GM18508 (cell line): Measurements from ENCODE around the gene ADAMTS14.

Experiments used
- ATAC-seq: cut with Tn5 transposase; IDR thresholded peaks from one replicate; pipeline ENCODE4 v1.9.1; 2021; ENCODE audit warnings: moderate number of reproducible peaks; ENCODE audit not compliant: insufficient read depth, unreplicated experiment

ADAMTS14 gene

DNA sequence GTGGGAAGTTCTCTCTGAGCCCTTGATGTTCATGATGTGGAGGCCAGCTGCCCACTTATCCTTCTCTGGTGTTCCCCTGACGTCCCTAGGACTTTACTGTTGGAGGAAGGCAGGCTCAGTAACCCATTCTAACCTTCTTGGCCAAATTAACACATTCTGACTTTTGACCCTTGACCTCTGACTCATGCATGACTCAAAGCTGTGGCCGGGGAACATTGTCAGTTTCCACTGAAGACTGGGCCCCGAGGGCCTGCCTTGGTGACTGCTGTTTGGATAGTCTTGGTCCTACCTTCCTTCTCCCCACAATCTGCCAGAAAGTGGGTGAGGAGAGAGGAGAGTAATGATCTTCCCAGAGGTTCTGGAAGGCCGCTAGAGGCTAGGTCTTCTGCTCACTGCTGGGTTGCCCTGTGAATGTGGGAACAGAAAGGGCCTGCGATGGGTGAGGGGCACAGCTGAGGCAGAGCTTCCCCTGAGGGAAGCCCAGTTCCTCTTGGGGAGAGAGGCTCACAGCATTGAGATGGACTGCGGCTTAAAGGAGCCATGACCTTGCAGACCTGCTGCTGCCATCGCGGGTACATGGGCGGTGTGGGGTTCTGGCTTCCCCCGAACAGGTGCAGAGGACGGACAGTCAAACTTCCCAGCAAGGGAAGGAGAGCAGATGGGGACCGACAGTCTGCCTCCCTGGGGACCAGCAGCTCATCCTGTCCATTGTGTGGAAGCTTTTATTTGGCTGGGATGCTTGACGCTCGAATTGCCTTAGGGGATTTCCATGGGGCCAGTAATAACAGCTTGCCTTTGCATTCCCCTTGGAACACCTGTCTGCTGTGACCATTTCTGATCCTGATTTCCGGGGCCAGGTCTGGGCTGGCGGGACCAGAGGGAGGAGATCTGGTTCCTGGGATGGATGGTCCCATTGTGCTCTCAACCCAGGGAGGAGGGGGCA lies 43.8 kb downstream of the ADAMTS14 start:
- ATAC-seq: no peak

DNA sequence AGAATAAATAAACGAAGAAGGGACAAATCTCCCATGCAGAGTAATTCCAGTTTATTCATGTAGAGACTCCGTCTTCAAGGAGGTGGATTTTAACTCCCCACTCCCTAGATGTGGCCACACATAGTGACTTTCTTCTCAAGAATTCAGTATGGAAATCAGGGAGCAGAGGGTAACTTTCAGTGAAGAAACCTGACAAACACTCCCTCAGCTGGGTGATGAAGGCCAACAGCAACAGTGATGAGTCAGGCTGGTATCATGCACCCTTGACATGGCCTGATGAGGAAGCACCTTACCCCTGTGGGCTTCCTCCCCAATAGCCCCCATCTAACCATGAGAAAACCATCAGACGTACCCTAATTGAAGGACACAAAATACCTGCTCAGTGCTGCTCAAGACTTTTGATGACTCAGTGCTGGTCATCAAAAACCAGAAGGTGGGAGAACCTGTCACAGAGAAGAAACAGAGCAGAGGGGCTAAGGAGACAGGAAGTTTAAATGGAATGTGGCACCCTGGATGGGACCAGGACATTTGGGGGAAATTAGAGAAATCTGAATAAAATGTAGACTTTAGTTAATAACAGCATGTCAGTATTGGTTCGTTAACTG lies 50.6 kb downstream of the ADAMTS14 start:
- no peak for ATAC-seq

DNA sequence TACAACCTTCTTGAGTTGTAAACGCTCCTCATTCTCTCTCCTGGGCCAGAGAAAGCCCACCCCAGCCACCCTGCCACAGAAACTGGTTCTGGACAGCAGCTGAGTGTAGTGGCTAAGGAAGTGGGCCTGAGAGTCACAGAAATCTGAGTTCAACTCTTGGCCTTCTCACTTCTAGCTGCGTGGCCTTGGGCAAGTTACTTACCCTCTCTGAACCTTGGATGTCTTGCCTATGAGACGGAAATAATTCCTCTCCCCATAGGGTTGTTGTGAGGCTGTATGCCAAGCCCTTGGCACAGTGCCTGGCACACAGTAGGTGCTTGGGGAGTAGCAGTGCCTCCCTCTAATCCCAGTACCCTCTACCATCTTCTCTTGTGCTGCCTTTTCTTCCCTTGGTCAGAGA lies 51.5 kb downstream of the ADAMTS14 start:
- ATAC-seq: no peak

DNA sequence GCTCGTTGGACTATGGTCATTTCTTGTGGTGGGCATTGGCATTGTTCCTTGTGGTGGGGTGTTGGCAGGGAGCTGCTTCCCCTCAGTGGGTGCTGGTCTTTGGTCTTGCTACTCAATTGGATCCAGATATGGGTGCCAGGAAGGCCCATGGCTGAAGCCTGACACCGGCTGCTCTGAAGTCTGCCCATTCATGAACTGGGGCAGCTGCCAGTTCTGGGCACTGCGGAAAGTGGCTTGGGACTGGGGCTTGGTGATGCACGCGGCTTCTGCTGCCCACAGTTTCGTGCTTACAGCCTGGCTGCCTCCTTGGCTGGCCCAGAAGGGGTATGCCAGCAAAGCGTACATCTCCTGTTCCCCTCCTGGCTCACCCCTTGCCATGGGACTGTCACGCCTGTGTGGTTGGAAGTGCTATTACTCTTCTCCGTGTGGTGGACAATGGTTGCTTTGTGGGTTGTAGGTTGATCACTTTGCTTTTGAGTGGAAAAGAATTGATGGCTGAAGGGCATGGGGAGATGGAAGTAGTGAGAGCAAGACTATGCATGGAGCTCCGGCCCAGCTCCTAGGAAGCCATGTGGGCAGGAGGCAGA lies 54.7 kb downstream of the ADAMTS14 start:
- no peak for ATAC-seq

DNA sequence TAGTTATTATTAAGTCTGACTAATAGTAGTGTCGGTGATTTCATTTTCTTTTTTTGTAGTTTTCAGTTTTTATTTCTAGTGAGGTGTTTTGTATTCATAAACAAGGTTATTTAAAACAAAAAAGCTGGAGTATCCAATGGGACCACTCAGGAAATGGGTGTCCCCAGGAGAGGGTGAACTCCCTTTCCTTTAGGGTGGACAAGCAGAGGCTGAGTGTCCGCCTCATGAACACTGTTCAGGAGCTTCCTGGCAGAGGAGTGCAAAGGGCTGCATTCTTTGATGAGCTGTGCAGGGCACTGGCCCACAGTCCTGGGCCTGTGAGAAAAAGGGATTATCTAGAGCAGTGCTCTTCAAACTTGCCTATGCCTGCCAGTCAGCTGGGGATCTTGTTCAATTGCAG lies 56.0 kb downstream of the ADAMTS14 start:
- ATAC-seq: no peak

DNA sequence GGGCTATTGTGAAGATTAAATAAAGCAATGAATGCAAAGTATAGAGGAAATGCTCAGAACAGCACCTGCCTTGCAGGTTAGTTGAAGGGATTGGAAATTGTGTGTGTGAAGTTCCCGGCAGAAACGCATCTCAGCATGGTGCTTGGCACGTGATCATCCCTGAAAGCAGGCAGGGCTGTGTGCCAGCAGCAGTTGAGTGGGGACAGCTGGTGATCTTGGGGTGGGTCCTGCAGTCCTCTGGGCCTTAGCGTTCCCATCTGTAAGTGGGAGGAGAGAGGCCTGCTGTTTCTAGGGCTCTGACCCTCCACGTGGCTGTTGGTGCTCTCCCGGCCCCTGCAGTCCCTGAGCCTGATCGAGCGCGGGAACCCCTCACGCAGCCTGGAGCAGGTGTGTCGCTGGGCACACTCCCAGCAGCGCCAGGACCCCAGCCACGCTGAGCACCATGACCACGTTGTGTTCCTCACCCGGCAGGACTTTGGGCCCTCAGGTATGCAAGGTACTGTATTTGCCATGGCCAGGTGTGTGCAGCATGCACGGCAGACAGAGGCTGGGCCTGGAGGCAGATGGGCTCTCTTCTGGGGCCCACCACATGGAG lies 57.6 kb downstream of the ADAMTS14 start:
- no peak for ATAC-seq

DNA sequence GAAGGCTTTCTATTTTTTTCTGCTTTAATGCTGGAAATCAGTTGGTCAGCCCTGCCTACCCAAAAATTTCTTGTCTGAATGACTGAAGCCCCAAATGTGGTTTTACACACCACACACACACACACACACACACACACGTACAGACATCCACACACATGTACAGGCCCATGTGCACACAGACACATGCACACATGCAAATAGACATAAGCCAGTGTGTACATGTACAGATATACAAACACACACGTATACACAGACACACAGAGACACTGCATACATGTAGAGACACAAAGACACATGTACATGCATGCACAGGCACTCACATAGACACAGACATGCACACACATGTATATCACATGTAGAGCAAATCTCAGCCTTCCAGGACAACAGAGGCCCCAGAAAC lies 58.6 kb downstream of the ADAMTS14 start:
- ATAC-seq: no peak

DNA sequence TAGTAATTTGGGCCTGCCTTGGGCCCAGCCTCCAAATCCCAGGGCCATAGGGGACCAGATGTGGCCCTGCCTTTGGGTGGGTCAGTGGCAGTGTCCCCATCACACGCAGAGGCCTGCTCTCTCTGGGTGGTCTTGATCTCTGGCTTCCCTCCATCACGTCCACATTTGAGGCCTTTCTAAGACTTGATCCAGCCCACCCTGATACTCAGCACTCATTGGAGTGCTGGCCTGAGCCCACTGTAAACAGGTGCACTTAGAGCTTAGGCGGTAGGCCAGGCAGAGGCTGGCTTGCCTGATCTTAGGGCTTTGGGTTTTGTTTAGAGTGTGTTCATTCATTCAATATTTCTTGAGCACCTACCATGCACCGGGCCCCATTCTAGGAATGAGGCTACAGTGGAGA lies 60.3 kb downstream of the ADAMTS14 start:
- no peak for ATAC-seq

DNA sequence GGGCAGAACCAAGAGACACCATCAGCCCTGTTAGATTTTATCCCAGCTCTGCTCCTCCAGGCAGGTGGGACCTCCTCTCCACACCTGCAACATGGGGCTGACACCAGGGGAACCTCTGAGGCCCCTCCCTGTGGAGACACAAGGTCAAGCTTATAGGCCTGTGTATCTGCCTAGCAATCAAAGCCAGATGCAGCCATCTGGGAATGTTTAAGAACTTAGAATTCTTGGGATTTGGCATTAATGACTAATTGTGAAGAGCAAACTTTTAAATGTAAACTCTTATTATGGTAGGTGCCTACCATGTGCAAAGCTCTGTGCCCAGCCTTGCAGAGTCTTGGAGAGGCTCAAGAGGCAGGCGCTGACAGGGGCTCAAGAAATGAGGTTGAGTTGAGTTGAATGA lies 60.7 kb downstream of the ADAMTS14 start:
- ATAC-seq: no peak

DNA sequence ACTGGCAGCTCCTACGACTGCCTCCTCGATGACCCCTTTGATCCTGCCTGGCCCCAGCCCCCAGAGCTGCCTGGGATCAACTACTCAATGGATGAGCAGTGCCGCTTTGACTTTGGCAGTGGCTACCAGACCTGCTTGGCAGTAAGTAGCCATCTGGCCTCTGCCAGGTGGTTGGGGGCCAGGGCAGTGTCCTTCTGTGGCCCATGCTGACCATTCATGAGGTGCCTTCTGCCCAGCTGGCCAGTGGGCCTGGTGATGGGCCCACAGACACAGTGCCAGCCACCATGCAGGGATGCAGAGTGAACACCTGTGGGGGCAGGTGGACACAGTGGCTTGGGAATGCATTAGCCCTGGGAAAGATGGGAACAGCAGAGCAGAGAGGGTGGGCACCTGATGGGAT lies 62.9 kb downstream of the ADAMTS14 start:
- no peak for ATAC-seq

DNA sequence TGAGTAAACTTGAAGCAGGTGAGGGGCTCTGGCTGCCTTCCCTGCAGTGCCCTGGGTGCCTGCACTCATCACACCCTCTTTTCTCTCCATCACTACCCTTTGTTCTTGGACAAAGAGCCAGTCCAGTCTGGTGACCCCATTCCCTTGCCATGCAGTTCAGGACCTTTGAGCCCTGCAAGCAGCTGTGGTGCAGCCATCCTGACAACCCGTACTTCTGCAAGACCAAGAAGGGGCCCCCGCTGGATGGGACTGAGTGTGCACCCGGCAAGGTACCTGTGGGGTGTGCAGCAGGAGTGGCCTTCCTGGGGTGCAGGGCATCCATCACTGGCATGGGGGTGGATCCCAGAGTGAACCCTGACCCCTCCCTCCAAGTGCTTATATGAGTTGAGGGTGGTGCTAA lies 64.2 kb downstream of the ADAMTS14 start:
- ATAC-seq: no peak

DNA sequence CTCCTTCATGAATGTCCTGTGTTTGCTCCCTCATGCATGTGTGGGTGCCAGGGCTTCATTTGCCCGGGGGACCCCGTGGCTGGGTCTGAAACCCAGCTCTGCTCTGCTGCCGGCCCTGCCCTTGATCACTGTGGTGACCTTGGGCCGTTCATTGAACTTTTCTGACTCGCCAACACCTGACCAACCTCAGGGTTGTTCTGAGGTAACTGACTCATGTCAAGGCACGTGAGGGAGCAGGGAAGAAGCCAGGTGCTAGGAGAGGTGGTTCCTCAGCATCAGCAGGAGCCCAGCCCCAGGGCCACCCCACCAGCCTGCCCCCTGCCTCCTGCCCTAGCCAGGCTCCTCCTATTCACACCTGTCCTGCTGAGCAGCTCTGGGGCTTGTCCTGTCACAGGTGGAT lies 64.9 kb downstream of the ADAMTS14 start:
- ATAC-seq: no peak

DNA sequence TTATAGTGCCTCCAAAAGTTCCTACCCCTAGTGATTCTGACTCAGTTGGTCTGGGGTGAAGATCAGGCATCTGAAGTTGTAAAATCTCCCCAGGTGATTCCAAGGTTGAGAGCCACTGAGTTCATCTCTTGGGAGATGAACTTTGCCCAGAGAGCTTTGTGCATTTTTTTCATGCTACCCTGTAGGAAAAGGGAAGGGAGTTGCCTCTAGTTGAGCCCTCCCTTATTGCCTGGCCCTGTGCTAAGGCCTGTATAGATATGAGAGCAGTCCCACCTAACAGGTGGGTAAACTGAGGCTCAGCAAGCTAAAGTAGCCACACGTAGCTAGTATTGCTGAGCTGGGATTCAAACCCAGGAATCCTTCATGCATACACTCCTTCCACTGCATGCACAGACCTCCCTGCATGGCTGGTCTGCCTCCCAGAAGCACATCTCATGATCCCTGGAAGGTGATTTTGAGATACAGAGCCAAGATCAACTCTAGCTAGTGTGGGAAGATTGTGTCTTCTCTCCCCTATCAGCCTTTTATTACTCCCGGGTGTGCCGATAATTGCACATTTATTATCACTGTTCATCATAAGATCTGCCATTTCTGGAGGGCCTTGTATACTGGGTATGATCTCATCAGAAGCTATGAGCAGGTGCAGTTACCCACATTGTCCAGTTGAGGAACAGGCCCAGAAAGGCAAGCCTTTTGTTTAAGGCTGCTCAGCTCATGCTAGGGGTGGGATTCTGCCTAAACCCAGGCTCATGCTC lies 65.9 kb downstream of the ADAMTS14 start:
- no peak for ATAC-seq

DNA sequence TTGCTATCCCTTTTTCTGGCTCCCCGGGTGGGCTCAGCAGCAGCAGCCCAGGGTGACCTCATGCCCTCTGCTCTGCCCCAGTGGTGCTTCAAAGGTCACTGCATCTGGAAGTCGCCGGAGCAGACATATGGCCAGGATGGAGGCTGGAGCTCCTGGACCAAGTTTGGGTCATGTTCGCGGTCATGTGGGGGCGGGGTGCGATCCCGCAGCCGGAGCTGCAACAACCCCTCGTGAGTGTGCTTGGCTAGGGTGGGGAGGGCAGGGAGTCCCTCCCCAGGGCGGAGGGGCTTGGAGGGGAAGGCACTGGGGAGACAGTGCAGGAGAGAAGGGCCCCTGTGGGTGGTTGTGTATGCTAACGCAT lies 66.4 kb downstream of the ADAMTS14 start:
- ATAC-seq: no peak

DNA sequence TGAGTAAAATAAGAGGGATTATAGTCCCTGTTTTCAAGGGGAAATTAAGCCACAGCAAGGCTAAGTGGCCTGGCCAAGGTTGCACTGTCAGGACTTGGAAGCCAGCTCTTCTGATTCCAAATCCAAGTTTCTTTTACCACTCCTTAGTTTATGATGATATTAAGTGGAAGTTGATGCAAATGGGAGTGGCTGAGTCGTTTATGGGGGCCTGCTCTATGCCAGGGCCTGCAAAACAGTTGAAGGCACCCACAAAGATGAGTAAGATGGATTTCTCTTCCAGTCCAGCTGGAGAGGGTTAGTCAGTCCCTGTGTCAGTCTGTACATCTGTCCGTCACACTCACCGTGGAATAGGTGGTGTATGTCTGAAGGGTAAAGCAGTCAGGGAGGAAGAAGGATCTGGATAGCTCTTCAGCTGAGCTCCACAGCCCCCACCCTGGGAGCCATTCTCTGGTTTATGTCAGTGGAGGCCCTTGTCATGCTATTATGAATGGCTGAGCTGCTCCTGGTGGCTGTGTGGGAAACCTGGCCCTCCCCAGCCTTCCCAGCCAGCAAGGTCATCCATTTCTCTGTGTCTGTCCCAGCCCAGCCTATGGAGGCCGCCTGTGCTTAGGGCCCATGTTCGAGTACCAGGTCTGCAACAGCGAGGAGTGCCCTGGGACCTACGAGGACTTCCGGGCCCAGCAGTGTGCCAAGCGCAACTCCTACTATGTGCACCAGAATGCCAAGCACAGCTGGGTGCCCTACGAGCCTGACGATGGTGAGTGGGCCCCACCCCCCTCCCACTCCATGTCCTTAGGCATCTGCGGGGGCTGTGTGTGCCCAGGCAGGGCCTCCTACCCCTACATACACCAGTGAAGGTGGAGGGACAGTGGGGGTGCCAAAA lies 68.3 kb downstream of the ADAMTS14 start:
- ATAC-seq: no peak

DNA sequence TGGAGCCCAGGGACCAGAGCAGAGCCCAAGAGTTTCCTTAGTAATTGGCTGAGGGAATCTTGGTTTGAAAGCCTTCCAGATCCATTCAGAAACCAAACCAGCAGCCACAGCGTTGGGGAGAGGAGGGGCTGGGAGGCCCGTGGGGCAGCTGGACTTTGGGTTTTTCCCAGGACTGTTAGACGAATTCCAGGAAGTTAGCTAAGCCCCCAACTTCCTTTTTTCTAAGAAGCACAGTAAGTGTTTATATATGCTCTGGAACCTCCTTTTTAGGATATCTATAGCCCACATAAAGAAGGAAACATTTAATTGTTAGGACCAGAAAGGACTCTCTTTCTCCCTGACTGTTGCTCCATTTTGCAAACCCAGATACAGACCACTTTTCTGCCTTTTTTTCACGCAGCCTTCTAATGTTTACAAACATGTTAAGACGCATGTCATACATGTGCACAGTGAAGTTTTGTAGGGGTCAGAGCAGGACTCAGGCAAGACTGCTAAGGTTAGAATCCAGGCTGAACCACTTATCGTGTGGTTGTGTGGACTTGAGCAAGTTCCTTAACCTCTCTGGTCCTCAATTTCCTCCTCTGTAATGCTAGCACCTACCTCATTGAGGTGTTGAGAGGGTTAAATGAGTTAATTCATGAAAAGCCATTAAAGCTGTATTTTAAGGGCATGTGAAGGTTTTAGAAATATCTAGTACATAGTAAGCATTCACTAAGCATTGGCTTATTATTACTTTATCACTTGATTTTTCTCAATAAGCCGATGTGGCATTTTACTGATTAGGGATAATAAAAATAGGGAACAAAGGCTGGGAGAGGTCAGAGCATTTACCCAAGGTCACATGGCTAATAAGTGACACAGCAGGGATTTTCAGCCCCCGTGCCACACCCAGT lies 70.5 kb downstream of the ADAMTS14 start:
- ATAC-seq: no peak

DNA sequence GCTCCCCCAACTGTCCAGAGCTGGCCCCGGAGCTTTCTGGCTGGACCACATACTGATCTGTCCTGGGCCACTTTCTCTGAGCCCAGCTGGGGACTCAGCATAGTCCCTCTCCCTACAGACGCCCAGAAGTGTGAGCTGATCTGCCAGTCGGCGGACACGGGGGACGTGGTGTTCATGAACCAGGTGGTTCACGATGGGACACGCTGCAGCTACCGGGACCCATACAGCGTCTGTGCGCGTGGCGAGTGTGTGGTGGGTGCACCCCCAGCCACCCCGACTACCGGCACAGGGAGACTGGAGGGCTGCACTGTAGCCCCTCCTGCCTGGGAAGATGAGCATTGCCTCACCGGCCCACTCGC lies 71.1 kb downstream of the ADAMTS14 start:
- no peak for ATAC-seq

DNA sequence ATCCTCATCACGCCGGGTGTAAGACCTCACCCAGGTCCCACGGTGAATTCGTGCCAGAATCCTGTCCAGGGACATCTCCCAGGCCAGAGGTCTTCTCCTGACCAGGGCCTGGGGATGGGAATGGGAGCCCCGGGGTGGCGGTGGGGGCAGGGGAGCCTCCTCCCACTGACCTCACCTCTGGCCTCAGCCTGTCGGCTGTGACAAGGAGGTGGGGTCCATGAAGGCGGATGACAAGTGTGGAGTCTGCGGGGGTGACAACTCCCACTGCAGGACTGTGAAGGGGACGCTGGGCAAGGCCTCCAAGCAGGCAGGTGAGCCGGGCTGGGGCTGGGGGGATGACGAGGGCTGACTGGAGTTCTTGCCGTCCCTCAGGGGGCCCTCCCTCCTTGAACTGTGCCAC lies 71.6 kb downstream of the ADAMTS14 start:
- no peak for ATAC-seq
